Mammary epithelial cell (primary cell): ENCODE results near the gene EXOC3.
"Not testable (repeated sequence)": the region's sequence is repeated elsewhere in the genome, so short reads cannot be mapped to it uniquely, and the experiment has no call there.

ENCODE experiments used
- EZH2 ChIP-seq: IDR thresholded peaks from 2 replicates; pipeline ENCODE4 v1.6.1; 2012; ENCODE audit warnings: low read length, inconsistent platforms, borderline replicate concordance
- TF ChIP-seq, protein P1 (sequence below), 2 donors: IDR thresholded peaks in 1 of 2; conservative IDR thresholded peaks in 1 of 2; 2 replicates each; pipeline ENCODE4 v1.5.1; 2011 to 2012; ENCODE audit warnings: inconsistent platforms in 2 of 2, low read length in 2 of 2, mild to moderate bottlenecking in 2 of 2, control low read depth in 1 of 2, low read depth in 1 of 2; ENCODE audit not compliant: insufficient read depth in 1 of 2; ENCODE audit errors: extremely low read depth in 1 of 2

DNA sequence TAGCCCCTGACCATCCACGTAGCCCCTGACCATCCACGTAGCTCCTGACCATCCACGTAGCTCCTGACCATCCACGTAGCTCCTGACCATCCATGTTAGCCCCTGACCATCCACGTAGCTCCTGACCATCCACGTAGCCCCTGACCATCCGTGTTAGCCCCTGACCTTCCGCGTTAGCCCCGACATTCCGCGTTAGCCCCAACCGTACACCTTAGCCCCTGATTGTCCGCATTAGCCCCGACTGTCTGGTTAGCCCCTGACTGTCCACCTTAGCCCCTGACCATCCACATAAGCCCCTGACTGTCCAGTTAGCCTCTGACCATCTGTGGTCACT, 44.9 kb upstream of the EXOC3 start:
- TF ChIP-seq, protein P1, sequence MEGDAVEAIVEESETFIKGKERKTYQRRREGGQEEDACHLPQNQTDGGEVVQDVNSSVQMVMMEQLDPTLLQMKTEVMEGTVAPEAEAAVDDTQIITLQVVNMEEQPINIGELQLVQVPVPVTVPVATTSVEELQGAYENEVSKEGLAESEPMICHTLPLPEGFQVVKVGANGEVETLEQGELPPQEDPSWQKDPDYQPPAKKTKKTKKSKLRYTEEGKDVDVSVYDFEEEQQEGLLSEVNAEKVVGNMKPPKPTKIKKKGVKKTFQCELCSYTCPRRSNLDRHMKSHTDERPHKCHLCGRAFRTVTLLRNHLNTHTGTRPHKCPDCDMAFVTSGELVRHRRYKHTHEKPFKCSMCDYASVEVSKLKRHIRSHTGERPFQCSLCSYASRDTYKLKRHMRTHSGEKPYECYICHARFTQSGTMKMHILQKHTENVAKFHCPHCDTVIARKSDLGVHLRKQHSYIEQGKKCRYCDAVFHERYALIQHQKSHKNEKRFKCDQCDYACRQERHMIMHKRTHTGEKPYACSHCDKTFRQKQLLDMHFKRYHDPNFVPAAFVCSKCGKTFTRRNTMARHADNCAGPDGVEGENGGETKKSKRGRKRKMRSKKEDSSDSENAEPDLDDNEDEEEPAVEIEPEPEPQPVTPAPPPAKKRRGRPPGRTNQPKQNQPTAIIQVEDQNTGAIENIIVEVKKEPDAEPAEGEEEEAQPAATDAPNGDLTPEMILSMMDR (conservative IDR thresholded peaks at IDR 0.05 in 1 of 2, IDR thresholded peaks at IDR 0.05 in 1 of 2; ENCODE audit: extremely low read depth in 1 of 2, insufficient read depth in 1 of 2, low read depth in 1 of 2, low read length in 2 of 2): not testable (repeated sequence)
- not testable (repeated sequence) for TF ChIP-seq EZH2
